Measurements from ENCODE around the gene GPRC5B.

GRCh38 chr16:19886073-19886941 lies 1.7 kb upstream of the GPRC5B start:
- TF ChIP-seq CTCF (conservative IDR thresholded peaks at IDR 0.05) (peak; percentile 99), EZH2 (IDR thresholded peaks at IDR 0.05; ENCODE audit: low read depth) (no peak)

Data from PC-9 (cell line).